ENCODE data around the gene IFNW1.

IFNW1 gene

GRCh38 chr9:21160178-21160577 is 18.5 kb upstream of the IFNW1 start:
- Histone ChIP-seq H3K79me2 (ENCODE audit: control insufficient read depth, low read length) (no peaks in the 10 kb centered on the region), H3K9me2 (replicated peaks; ENCODE audit: control insufficient read depth, low read length) (no peaks in the 10 kb centered on the region), H3K36me3 (ENCODE audit: control insufficient read depth, low read length) (no peaks in the 10 kb centered on the region), H3K27ac (ENCODE audit: low read depth, low read length) (no peak overlapping the region), H3K27me3 (ENCODE audit: control insufficient read depth, low read length) (no peaks in the 10 kb centered on the region; the same call in 1 of the 2 replicates), H3K4me3 (ENCODE audit: low read length) (no peak overlapping the region), H3K4me1 (ENCODE audit: control insufficient read depth, low read length) (peaks cover 5% of the 10 kb centered on the region), H4K20me1 (ENCODE audit: control insufficient read depth, insufficient read depth, low read depth, low read length) (no peaks in the 10 kb centered on the region), H3K4me2 (ENCODE audit: low read length) (no peak overlapping the region), H3F3A (ENCODE audit: control insufficient read depth, insufficient read depth) (no peaks in the 10 kb centered on the region), H3K9me3 (ENCODE audit: control insufficient read depth, insufficient read depth, low read length) (no peaks in the 10 kb centered on the region)
- TF ChIP-seq EZH2phosphoT487 (IDR thresholded peaks at IDR 0.05; ENCODE audit: borderline replicate concordance, low read length) = no peak
- TF ChIP-seq CTCF (IDR thresholded peaks at IDR 0.05; ENCODE audit: low read depth, low read length, poor library complexity, severe bottlenecking) = no peak

GRCh38 chr9:21155501-21155900 is 13.9 kb upstream of the IFNW1 start:
- Histone ChIP-seq H3K4me1 (ENCODE audit: control insufficient read depth, low read length) (peaks cover 5% of the 10 kb centered on the region), H3K79me2 (ENCODE audit: control insufficient read depth, low read length) (no peaks in the 10 kb centered on the region), H3K9me3 (ENCODE audit: control insufficient read depth, insufficient read depth, low read length) (no peaks in the 10 kb centered on the region), H3K27ac (ENCODE audit: low read depth, low read length) (no peak overlapping the region), H3K4me2 (ENCODE audit: low read length) (no peak overlapping the region), H3F3A (ENCODE audit: control insufficient read depth, insufficient read depth) (no peaks in the 10 kb centered on the region), H3K36me3 (ENCODE audit: control insufficient read depth, low read length) (no peaks in the 10 kb centered on the region), H3K27me3 (ENCODE audit: control insufficient read depth, low read length) (0 out of 2 replicates have a peak, but pooled peaks cover 3% of the 10 kb centered on the region), H4K20me1 (ENCODE audit: control insufficient read depth, insufficient read depth, low read depth, low read length) (no peaks in the 10 kb centered on the region), H3K4me3 (ENCODE audit: low read length) (no peak overlapping the region), H3K9me2 (replicated peaks; ENCODE audit: control insufficient read depth, low read length) (no peaks in the 10 kb centered on the region)
- TF ChIP-seq EZH2phosphoT487 (IDR thresholded peaks at IDR 0.05; ENCODE audit: borderline replicate concordance, low read length) (no peak), CTCF (IDR thresholded peaks at IDR 0.05; ENCODE audit: low read depth, low read length, poor library complexity, severe bottlenecking) (no peak)

GRCh38 chr9:21154018-21154608 is 12.5 kb upstream of the IFNW1 start:
- 0 out of 2 replicates have a peak, but pooled peaks cover 3% of the 10 kb centered on the region for H3K27me3 ChIP-seq (ENCODE audit: control insufficient read depth, low read length)
- no peaks in the 10 kb centered on the region for H3K9me3 ChIP-seq (ENCODE audit: control insufficient read depth, insufficient read depth, low read length)
- no peaks in the 10 kb centered on the region for H3F3A ChIP-seq (ENCODE audit: control insufficient read depth, insufficient read depth)
- no peaks in the 10 kb centered on the region for H3K79me2 ChIP-seq (ENCODE audit: control insufficient read depth, low read length)
- no peak overlapping the region for H3K4me3 ChIP-seq (ENCODE audit: low read length)
- H3K36me3 ChIP-seq (ENCODE audit: control insufficient read depth, low read length) = no peaks in the 10 kb centered on the region
- TF ChIP-seq CTCF (IDR thresholded peaks at IDR 0.05; ENCODE audit: low read depth, low read length, poor library complexity, severe bottlenecking) (peak; percentile 21), EZH2phosphoT487 (IDR thresholded peaks at IDR 0.05; ENCODE audit: borderline replicate concordance, low read length) (no peak)
- H3K9me2 ChIP-seq (replicated peaks; ENCODE audit: control insufficient read depth, low read length) = no peaks in the 10 kb centered on the region
- H3K27ac ChIP-seq (ENCODE audit: low read depth, low read length) = no peak overlapping the region
- no peak overlapping the region for H3K4me2 ChIP-seq (ENCODE audit: low read length)
- no peaks in the 10 kb centered on the region for H4K20me1 ChIP-seq (ENCODE audit: control insufficient read depth, insufficient read depth, low read depth, low read length)
- no peaks in the 10 kb centered on the region for H3K4me1 ChIP-seq (ENCODE audit: control insufficient read depth, low read length)
